CD4-positive, alpha-beta T cell (primary cell): ENCODE results near the gene FREM2. TPM values are rescaled to one million over a fixed set of nuclear protein-coding genes. Genes with fewer than 3 reads are reported as not detected.

Source experiments
- ATAC-seq: fragments of 200-7000 bp; cut with Tn5 transposase; one replicate; pipeline ENCODE4 v1.10.0; 2022; ENCODE audit warnings: mild to moderate bottlenecking; ENCODE audit not compliant: poor library complexity
- CTCF ChIA-PET: fragments of 350-600 bp; sonication (Branson Sonifier 250); formaldehyde crosslinking; loops from one replicate; lab custom pipeline; 2021; ENCODE audit warnings: antibody characterized with exemption, inconsistent platforms; lab: Charles Lee
- POLR2A ChIA-PET: fragments of 350-600 bp; sonication (Branson Sonifier 250); formaldehyde crosslinking; loops from one replicate; lab custom pipeline; 2021; ENCODE audit warnings: antibody characterized with exemption, inconsistent platforms; lab: Charles Lee
- DNase-seq, 14 experiments: peaks; one replicate each; pipeline ENCODE4 v3.0.0-alpha.2; 2013 to 2020; ENCODE audit warnings: mixed read lengths in 2 of 14
- H3K27ac ChIP-seq, 2 donors: one replicate each; pipeline versions ENCODE4 v1.5.1 to v1.7.0; 2013; ENCODE audit warnings: low read length in 2 of 2, low read depth in 1 of 2, mild to moderate bottlenecking in 1 of 2
- H3K27me3 ChIP-seq, 2 experiments: 1 replicate in 1 of 2; 2 replicates in 1 of 2; pipeline versions ENCODE4 v1.6.1 to v1.7.0; 2013; ENCODE audit warnings: low read length in 2 of 2, control low read depth in 1 of 2, mild to moderate bottlenecking in 1 of 2, moderate library complexity in 1 of 2; ENCODE audit not compliant: insufficient read depth in 2 of 2, control insufficient read depth in 1 of 2
- H3K36me3 ChIP-seq: one replicate; pipeline ENCODE4 v1.6.1; 2013; ENCODE audit warnings: low read length, control low read depth; ENCODE audit not compliant: insufficient read depth
- H3K4me1 ChIP-seq: one replicate; pipeline ENCODE4 v1.6.1; 2013; ENCODE audit warnings: low read length, control low read depth; ENCODE audit not compliant: insufficient read depth
- H3K4me3 ChIP-seq: one replicate; pipeline ENCODE4 v1.5.1; 2013; ENCODE audit warnings: mild to moderate bottlenecking, low read length, moderate library complexity
- H3K9me3 ChIP-seq, 2 experiments: 1 replicate in 1 of 2; 2 replicates in 1 of 2; pipeline versions ENCODE4 v1.6.1 to v1.7.0; 2013; ENCODE audit warnings: low read length in 2 of 2, mild to moderate bottlenecking in 2 of 2, control low read depth in 1 of 2, moderate library complexity in 1 of 2; ENCODE audit not compliant: control insufficient read depth in 1 of 2, insufficient read depth in 1 of 2
- H3K27ac Mint-ChIP-seq: one replicate; pipeline ENCODE4 v1.8.0; 2020; ENCODE audit warnings: mixed read lengths
- H3K27me3 Mint-ChIP-seq: one replicate; pipeline ENCODE4 v1.8.0; 2021; ENCODE audit warnings: mixed read lengths
- H3K36me3 Mint-ChIP-seq: one replicate; pipeline ENCODE4 v1.8.0; 2021; ENCODE audit warnings: low read depth, mixed read lengths
- H3K4me1 Mint-ChIP-seq: one replicate; pipeline ENCODE4 v1.8.0; 2021; ENCODE audit warnings: low read depth, mixed read lengths
- H3K4me3 Mint-ChIP-seq: one replicate; pipeline ENCODE4 v1.8.0; 2020; ENCODE audit warnings: mild to moderate bottlenecking, mixed read lengths
- H3K9me3 Mint-ChIP-seq: one replicate; pipeline ENCODE4 v1.8.0; 2020; ENCODE audit warnings: mixed read lengths
- intact Hi-C, 2 experiments: fragments of 100-400 bp; cut with DNase I in 1 of 2; cut with micrococcal nuclease in 1 of 2; formaldehyde crosslinking; loops; one replicate each; pipeline versions ENCODE4 v1.15.1 to v1.9.0; 2023 to 2025; cut with DNase I, micrococcal nuclease
- total RNA-seq, 174 experiments: library from RNA in 2 of 174; stranded (reverse) in 2 of 174; gene quantifications; one replicate each; pipeline ENCODE4 v1.2.3 and lab custom pipeline; 2021 to 2026
- TF ChIP-seq, protein P1 (sequence below): fragments of 200-600 bp; IDR thresholded peaks from one replicate; pipeline ENCODE4 v1.8.0; 2022; ENCODE audit warnings: antibody characterized with exemption, mild to moderate bottlenecking

Gene FREM2
- total RNA-seq, 2 experiments from 2014 or later: not detected

DNA sequence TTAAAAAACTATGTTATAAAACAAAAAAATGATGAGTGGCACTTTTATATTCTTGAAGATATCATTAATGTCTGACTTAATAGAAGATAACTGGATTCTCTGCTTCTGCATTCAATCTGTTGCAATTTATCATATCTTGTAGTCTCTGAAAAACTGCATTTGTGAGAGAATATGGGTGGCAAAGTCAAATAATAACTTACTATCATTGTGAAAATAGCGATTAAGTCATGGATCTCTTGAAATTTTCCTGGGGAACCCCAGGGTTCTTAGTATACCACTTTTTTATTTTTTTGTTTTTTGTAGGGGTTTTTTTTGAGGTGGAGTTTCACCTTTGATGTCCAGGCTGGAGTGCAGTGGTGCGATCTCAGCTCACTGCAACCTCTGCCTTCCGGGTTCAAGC lies 176.7 kb downstream of the FREM2 start:
- ChIA-PET POLR2A (no interaction called here), CTCF (no interaction called here)
- no peaks in the 10 kb centered on the region for H3K4me1 Mint-ChIP-seq
- intact Hi-C loops: no loop called here
- Histone ChIP-seq H3K27me3 (no peaks in the 10 kb centered on the region), H3K9me3 (no peaks in the 10 kb centered on the region), H3K4me1 (no peaks in the 10 kb centered on the region), H3K27ac (no peak overlapping the region), H3K4me3 (no peak overlapping the region), H3K36me3 (no peaks in the 10 kb centered on the region)
- peaks cover 12% of the 10 kb centered on the region for H3K27me3 Mint-ChIP-seq
- H3K4me3 Mint-ChIP-seq: no peak overlapping the region
- no peaks in the 10 kb centered on the region for H3K9me3 Mint-ChIP-seq
- H3K36me3 Mint-ChIP-seq: no peaks in the 10 kb centered on the region
- DNase-seq: no peak
- no peak overlapping the region for H3K27ac Mint-ChIP-seq
- TF ChIP-seq, protein P1, sequence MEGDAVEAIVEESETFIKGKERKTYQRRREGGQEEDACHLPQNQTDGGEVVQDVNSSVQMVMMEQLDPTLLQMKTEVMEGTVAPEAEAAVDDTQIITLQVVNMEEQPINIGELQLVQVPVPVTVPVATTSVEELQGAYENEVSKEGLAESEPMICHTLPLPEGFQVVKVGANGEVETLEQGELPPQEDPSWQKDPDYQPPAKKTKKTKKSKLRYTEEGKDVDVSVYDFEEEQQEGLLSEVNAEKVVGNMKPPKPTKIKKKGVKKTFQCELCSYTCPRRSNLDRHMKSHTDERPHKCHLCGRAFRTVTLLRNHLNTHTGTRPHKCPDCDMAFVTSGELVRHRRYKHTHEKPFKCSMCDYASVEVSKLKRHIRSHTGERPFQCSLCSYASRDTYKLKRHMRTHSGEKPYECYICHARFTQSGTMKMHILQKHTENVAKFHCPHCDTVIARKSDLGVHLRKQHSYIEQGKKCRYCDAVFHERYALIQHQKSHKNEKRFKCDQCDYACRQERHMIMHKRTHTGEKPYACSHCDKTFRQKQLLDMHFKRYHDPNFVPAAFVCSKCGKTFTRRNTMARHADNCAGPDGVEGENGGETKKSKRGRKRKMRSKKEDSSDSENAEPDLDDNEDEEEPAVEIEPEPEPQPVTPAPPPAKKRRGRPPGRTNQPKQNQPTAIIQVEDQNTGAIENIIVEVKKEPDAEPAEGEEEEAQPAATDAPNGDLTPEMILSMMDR: no peak
- ATAC-seq: no peak

DNA sequence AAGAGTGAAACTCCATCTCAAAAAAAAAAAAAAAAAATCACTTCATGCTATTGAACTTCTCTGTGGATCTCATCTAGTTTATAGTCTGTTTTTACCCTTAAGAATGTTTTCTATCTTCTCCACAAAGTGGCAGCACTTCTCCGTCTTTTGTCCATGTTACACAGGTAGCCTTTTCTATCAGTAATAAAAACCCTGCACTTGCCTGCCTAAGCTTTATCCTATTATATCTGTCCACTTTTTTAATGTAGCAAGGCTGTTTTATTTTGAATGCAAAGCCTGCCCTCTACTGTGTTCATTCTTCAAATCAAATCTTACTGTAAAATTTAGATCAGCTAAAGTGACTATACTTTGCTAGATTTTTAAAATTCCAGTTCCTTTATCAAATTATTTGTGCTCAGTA lies 179.8 kb downstream of the FREM2 start:
- DNase-seq (no peak), ATAC-seq (no peak)
- H3K27ac Mint-ChIP-seq: no peak overlapping the region
- no peaks in the 10 kb centered on the region for H3K9me3 ChIP-seq
- no peak overlapping the region for H3K4me3 Mint-ChIP-seq
- TF ChIP-seq, protein P1: no peak
- POLR2A ChIA-PET: no interaction called here
- H3K4me1 Mint-ChIP-seq: no peaks in the 10 kb centered on the region
- intact Hi-C loops: no loop called here
- H3K36me3 ChIP-seq: no peaks in the 10 kb centered on the region
- no peaks in the 10 kb centered on the region for H3K9me3 Mint-ChIP-seq
- H3K4me1 ChIP-seq: no peaks in the 10 kb centered on the region
- H3K27me3 Mint-ChIP-seq: peaks cover 13% of the 10 kb centered on the region
- CTCF ChIA-PET: interaction anchor here (0.7 kb wide), 2 partner anchors 132 to 161 kb away, joined by 3 read pairs; no protein-coding TSS in a partner anchor
- H3K27ac ChIP-seq: no peak overlapping the region
- H3K4me3 ChIP-seq: no peak overlapping the region
- H3K27me3 ChIP-seq: no peaks in the 10 kb centered on the region
- H3K36me3 Mint-ChIP-seq: no peaks in the 10 kb centered on the region

DNA sequence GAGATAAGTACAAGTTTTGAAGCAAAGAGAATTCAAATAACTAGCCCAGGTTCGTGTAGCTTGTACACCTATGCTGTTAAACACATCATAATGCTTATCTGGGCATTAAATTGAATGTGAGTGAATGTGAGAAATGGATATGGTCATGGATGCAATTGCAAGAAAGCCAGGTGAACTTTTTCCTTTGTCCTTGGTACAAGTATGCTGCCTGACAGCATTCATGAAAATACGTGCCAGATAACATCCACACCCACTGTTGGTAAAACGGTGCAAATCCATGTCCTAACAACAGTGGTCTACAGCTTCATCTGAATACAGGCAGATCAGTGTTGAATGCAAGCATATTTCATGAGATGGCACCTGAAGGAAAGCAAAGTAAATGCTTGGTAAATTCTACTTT lies 181.5 kb downstream of the FREM2 start:
- Mint-ChIP-seq H3K27me3 (peaks cover 19% of the 10 kb centered on the region), H3K9me3 (no peaks in the 10 kb centered on the region), H3K27ac (no peak overlapping the region), H3K4me3 (no peak overlapping the region), H3K4me1 (no peaks in the 10 kb centered on the region), H3K36me3 (no peaks in the 10 kb centered on the region)
- ChIA-PET CTCF (no interaction called here), POLR2A (interaction anchor here (0.6 kb wide), 1 partner anchor 1075 kb away, joined by 3 read pairs; no protein-coding TSS in a partner anchor)
- H3K27ac ChIP-seq: no peak overlapping the region
- ATAC-seq (no peak), DNase-seq (no peak)
- no peaks in the 10 kb centered on the region for H3K4me1 ChIP-seq
- no peaks in the 10 kb centered on the region for H3K27me3 ChIP-seq
- TF ChIP-seq, protein P1: no peak
- intact Hi-C loops: no loop called here
- no peaks in the 10 kb centered on the region for H3K36me3 ChIP-seq
- H3K9me3 ChIP-seq: no peaks in the 10 kb centered on the region
- H3K4me3 ChIP-seq: no peak overlapping the region
